Measurements from ENCODE around the gene BACH2. TPM values are rescaled to one million over a fixed set of nuclear protein-coding genes. Genes with fewer than 3 reads are reported as not detected.

Gene BACH2
- total RNA-seq, 2 experiments from 2014 or later = 30.3 to 31.1 TPM

DNA sequence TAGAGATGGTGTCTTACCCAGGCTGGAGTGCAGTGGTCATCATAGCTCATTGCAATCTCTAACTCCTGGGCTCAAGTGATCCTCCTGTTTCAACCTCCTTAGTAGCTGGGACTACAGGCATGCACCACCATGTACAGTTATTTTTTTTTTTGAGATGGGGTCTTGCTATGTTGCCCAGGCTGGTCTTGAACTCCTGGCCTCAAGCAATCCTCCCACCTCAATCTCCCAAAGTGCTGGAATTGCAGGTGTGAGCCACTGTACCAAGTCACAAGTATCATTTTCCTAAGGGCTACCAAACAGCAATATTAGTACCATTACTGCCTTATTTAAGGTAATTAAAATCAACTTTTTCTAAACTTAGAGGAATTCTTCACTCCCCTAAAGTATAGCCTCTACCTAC, 49.4 kb downstream of the BACH2 start:
- POLR2A ChIA-PET = interaction anchor here (0.6 kb wide), 1 partner anchor 49 kb away, joined by 3 read pairs; no protein-coding TSS in a partner anchor
- Mint-ChIP-seq H3K27me3 (no peaks in the 10 kb centered on the region), H3K9me3 (no peaks in the 10 kb centered on the region), H3K4me3 (no peak overlapping the region), H3K4me1 (peaks cover 30% of the 10 kb centered on the region), H3K27ac (no peak overlapping the region), H3K36me3 (ENCODE audit: low read depth) (peaks cover 28% of the 10 kb centered on the region)
- CTCF ChIA-PET = interaction anchor here (1.0 kb wide), 1 partner anchor 307 kb away, joined by 4 read pairs; no protein-coding TSS in a partner anchor
- no peak for DNase-seq

DNA sequence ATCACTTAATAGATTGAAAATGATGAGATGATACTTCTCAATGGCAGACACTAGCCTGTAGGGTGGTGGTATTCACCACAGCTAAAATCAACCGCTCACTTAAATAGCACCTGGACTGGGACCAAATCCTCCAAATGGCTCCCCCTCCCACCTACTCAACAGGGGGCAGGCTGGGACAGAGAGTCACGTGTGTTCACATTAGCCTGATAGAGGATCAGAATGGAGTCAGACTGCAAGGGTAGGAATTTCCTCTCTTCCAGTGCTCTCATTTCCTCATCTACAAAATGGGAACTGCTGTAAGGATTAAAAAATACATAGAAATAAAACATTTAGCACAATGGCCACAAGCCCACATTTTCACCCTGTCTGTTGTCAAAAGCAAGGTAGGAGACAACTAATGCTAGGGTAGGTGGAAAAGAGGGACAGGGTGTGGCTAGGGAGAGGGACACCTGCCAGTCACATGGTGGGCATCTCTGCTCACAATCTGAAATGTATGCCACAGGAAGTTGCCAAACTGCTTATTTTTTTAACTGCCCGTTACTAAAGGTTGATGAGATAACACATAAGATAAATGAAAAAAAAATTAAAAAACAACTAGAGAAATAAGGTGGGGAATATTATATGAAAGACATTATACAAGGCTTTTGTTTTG, 55.3 kb downstream of the BACH2 start:
- POLR2A ChIA-PET = interaction anchor here (1.6 kb wide), 1 partner anchor 33 kb away, joined by 4 read pairs; no protein-coding TSS in a partner anchor
- Mint-ChIP-seq H3K27me3 (no peaks in the 10 kb centered on the region), H3K9me3 (no peaks in the 10 kb centered on the region), H3K4me1 (peaks cover 36% of the 10 kb centered on the region), H3K4me3 (no peak overlapping the region), H3K27ac (no peak overlapping the region), H3K36me3 (ENCODE audit: low read depth) (peaks cover 21% of the 10 kb centered on the region)
- CTCF ChIA-PET = interaction anchor here (0.6 kb wide), 1 partner anchor 288 kb away, joined by 3 read pairs; no protein-coding TSS in a partner anchor
- DNase-seq = no peak

DNA sequence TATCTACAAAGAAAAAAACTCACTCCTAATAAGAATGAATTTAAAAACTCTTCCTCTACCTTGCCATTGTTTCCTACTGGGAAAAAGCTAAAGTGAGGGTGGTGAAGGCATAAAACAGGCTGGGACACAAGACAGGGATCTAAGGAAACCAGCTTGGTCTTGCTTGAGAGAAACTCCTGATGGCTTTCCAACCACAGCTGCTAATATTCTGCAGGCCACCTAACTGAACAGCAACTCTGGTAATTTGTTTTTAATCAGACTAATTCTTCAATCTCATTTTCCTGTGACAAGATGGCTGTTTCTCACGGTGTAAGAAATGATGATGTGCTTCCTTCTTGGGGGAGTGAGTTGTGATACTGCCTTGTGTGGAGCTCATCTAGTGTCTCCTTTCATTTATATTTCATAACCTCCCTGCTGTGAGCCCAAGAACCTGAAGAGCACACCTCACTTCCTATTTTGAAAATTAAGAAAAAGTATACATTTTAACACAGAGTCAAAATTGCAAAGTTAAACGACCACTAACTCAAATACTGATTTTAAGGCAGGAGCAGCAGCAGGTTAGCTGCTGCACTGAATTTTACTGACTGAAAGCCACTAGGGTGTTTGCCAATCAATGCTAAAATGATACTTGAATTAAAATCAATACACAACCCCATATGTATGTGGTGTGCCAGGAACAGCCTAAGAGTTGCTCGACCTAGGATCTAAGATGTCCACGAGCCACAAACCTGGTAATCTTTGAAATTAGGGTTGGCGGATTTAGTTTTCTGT, 58.0 kb downstream of the BACH2 start:
- no peak overlapping the region for H3K27ac Mint-ChIP-seq
- ChIA-PET CTCF (interaction anchor here (1.1 to 1.4 kb wide), 2 partner anchors 239 to 294 kb away, joined by 3 to 5 read pairs; no protein-coding TSS in a partner anchor), POLR2A (interaction anchor here (0.9 to 1.7 kb wide), 4 partner anchors 20 to 57 kb away, joined by 4 to 11 read pairs (median 4); no protein-coding TSS in a partner anchor)
- no peak overlapping the region for H3K4me3 Mint-ChIP-seq
- no peaks in the 10 kb centered on the region for H3K9me3 Mint-ChIP-seq
- peaks cover 21% of the 10 kb centered on the region for H3K36me3 Mint-ChIP-seq (ENCODE audit: low read depth)
- H3K27me3 Mint-ChIP-seq = no peaks in the 10 kb centered on the region
- DNase-seq = no peak
- H3K4me1 Mint-ChIP-seq = peaks cover 61% of the 10 kb centered on the region

DNA sequence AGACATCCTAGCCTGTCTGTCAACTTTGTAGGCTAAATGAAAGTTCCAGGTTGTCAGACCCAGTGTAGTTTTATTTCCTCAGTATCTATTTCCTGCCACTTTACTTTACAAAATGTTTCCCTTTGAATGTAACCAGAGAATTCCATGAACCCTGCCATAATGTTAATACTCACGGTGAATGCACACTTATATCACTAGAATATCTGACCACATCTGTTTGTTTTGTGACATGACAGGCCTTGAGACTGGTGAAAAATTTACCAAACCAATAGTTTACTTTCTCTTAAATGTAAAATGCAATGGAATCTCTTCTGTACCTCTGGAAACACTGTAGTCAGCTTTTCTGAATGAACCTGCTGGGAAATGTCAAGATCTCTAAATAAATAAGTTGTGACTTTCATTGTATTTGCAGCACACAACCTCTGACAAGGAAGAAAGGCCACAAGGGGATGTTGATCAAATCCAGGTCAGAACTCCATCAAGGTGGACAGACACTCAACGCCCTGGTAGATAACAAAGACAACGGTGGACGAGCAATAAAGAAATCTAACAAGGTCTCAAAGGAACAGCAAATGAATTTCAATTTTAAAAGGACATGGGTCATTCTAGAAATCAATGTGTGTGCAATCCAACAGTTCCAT, 59.2 kb downstream of the BACH2 start:
- Mint-ChIP-seq H3K9me3 (no peaks in the 10 kb centered on the region), H3K4me1 (peaks cover 72% of the 10 kb centered on the region), H3K27ac (no peak overlapping the region), H3K27me3 (peaks cover 7% of the 10 kb centered on the region), H3K4me3 (no peak overlapping the region), H3K36me3 (ENCODE audit: low read depth) (peaks cover 18% of the 10 kb centered on the region)
- POLR2A ChIA-PET = no interaction called here
- no peak for DNase-seq
- CTCF ChIA-PET = no interaction called here

DNA sequence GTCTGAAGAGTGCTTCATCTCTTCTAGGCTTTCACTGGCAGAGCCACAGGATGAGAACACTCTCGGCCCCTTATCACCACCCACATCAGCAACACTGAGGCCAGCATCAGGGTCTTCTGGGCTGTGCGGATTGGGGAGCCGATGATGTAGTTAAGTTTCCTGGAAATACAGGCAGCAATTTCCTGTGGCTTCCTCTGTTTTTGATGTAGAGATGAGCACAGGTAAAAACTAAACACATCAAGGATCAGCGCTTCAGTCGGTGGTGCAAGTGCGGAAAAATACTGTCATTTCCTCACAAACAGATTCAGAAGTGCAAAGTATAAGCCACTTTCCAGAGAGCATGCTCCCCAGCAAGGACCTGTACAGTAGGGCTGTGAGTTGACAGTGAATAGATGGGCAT, 62.6 kb downstream of the BACH2 start:
- ChIA-PET CTCF (interaction anchor here (1.1 kb wide), 1 partner anchor 293 kb away, joined by 4 read pairs; no protein-coding TSS in a partner anchor), POLR2A (interaction anchor here (1.0 to 1.4 kb wide), 4 partner anchors 15 to 29 kb away, joined by 3 to 6 read pairs (median 3); no protein-coding TSS in a partner anchor)
- Mint-ChIP-seq H3K9me3 (no peaks in the 10 kb centered on the region), H3K4me1 (peaks cover 73% of the 10 kb centered on the region), H3K4me3 (no peak overlapping the region), H3K27ac (peak overlapping the region; percentile 78), H3K36me3 (ENCODE audit: low read depth) (peaks cover 25% of the 10 kb centered on the region), H3K27me3 (peaks cover 17% of the 10 kb centered on the region)
- DNase-seq = peak; percentile 85

DNA sequence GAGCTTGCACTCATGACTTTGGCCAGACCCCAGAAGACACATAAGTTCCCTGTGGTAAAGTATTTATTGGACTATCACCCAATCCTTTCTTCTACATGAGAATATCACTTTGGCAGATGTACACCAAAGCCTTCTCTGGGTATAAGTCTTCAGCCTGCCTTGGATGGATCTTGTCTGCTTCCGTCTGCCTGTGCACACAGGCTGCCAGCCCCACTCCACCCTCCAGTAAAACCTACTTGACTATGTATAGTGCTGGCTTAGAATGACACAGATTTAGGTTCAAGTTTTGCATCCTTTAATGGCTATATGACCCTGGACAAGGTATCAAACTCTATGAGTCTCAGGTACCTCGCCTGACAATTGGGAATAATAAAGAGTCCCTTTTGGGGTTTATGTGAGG, 63.4 kb downstream of the BACH2 start:
- Mint-ChIP-seq H3K27me3 (peaks cover 17% of the 10 kb centered on the region), H3K36me3 (ENCODE audit: low read depth) (peaks cover 25% of the 10 kb centered on the region), H3K9me3 (no peaks in the 10 kb centered on the region), H3K4me1 (peaks cover 66% of the 10 kb centered on the region), H3K27ac (no peak overlapping the region), H3K4me3 (no peak overlapping the region)
- ChIA-PET CTCF (interaction anchor here (1.0 kb wide), 1 partner anchor 246 kb away, joined by 3 read pairs; no protein-coding TSS in a partner anchor), POLR2A (interaction anchor here (1.3 kb wide), 1 partner anchor 12 kb away, joined by 3 read pairs; no protein-coding TSS in a partner anchor)
- no peak for DNase-seq

DNA sequence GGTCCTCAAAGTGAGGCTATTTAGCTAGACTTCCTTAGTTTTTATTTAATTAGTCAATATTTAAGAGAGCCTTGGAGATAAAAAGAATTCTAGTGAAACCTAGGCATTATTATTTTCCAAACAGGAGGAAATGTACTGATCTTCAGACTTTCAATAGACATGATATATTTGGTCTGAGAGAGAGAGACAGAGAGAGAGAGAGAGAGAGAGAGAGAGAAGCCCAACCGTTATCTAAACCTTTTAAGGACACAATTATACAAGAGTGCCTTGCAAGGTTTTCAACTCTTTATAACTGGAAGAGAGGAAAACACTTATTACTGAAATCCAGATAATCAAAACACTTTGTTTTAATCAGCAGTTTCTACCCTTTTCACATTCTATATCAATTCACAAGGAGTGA, 64.8 kb downstream of the BACH2 start:
- H3K36me3 Mint-ChIP-seq (ENCODE audit: low read depth) = peaks cover 25% of the 10 kb centered on the region
- ChIA-PET POLR2A (interaction anchor here (1.0 kb wide), 1 partner anchor 53 kb away, joined by 3 read pairs; no protein-coding TSS in a partner anchor), CTCF (no interaction called here)
- no peak for DNase-seq
- H3K9me3 Mint-ChIP-seq = no peaks in the 10 kb centered on the region
- H3K4me3 Mint-ChIP-seq = no peak overlapping the region
- H3K27me3 Mint-ChIP-seq = peaks cover 17% of the 10 kb centered on the region
- peaks cover 58% of the 10 kb centered on the region for H3K4me1 Mint-ChIP-seq
- H3K27ac Mint-ChIP-seq = no peak overlapping the region

DNA sequence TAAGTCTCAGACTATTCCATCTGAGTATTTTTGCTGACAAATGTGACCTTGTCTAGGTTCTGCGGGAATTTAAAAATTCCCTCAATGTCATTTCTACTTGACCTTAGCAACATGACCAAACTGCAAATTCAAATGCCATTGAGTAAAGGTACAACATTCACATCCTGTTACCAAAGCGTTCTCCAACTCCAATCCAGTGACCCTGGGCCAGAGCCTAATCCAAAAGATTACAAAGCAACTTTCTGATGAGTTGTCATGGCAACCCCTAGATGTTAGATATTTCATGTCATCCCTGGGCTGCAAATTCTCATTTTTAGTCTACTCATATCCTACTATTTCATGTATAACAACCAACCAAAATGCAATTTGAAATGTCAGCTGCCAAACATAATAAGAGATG, 65.3 kb downstream of the BACH2 start:
- peaks cover 1% of the 10 kb centered on the region for H3K9me3 Mint-ChIP-seq
- ChIA-PET POLR2A (no interaction called here), CTCF (no interaction called here)
- no peak overlapping the region for H3K27ac Mint-ChIP-seq
- peaks cover 25% of the 10 kb centered on the region for H3K36me3 Mint-ChIP-seq (ENCODE audit: low read depth)
- peaks cover 17% of the 10 kb centered on the region for H3K27me3 Mint-ChIP-seq
- H3K4me1 Mint-ChIP-seq = peaks cover 56% of the 10 kb centered on the region
- no peak overlapping the region for H3K4me3 Mint-ChIP-seq
- no peak for DNase-seq

DNA sequence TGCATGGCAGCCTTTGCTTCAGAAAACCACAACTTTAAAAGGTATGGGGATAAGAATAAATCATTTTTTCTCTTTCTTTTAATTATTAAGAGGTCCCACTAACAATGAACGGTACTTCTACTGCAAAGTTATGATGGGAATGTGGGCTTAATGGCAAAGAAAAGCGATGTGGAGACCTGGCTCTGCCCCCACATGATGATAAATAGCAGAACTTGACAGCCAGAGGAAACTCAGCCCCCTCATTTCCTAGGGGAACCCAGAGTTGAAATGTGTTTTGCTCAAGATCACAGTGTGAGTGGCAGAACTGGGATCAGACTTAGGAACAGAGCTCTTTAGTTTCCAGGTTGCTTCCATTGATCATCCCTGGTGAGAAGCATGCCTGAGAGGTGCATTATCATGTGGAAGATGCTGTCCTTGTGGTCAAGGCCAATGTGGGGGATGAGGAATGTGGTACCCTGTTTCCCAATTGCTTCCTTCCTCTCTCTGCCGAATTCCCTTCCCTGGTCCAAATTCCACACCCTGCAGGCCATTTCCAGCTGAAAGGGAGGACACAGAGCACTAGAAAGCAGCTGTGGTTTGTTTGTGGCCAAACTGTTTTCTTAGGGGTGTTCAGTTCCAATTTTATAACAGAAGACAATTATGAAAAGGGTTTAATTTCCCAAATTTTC, 66.0 kb downstream of the BACH2 start:
- Mint-ChIP-seq H3K27me3 (peaks cover 17% of the 10 kb centered on the region), H3K36me3 (ENCODE audit: low read depth) (peaks cover 28% of the 10 kb centered on the region), H3K4me3 (no peak overlapping the region), H3K27ac (no peak overlapping the region), H3K4me1 (peaks cover 51% of the 10 kb centered on the region), H3K9me3 (peaks cover 2% of the 10 kb centered on the region)
- ChIA-PET POLR2A (no interaction called here), CTCF (no interaction called here)
- no peak for DNase-seq

DNA sequence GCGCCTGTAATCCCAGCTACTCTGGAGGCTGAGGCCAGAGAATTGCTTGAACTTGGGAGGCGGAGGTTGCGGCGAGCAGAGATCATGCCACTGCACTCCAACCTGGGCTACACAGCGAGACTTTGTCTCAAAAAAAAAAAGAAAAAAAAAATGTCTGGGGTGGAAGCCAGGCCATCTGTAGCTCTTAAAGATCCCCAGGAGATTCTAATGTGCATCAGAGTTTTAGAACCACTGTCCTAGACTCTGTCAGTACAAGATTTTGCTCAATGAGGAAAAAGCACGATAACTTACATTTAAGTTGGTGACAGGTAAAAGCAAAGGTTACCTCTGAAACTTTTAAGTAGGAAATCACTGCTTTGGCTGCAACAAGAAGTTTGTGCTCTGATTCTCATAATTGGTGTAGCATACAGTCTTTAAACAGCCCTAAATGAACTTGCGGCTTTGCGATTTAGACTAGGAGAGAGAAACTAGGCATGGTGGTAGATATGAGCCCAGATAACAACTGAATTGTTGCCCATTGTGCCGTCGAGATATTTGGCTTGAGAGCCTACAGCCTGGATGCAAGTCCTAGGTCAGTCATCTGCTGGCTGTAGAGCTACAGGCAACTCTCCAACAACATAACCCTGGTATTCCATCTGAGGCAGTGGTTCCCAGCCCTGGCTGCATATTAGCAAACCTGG, 67.2 kb downstream of the BACH2 start:
- H3K4me3 Mint-ChIP-seq = no peak overlapping the region
- ChIA-PET CTCF (no interaction called here), POLR2A (interaction anchor here (1.2 kb wide), 1 partner anchor 44 kb away, joined by 3 read pairs; no protein-coding TSS in a partner anchor)
- DNase-seq = no peak
- H3K27ac Mint-ChIP-seq = no peak overlapping the region
- peaks cover 2% of the 10 kb centered on the region for H3K9me3 Mint-ChIP-seq
- peaks cover 34% of the 10 kb centered on the region for H3K36me3 Mint-ChIP-seq (ENCODE audit: low read depth)
- peaks cover 40% of the 10 kb centered on the region for H3K4me1 Mint-ChIP-seq
- H3K27me3 Mint-ChIP-seq = peaks cover 17% of the 10 kb centered on the region

DNA sequence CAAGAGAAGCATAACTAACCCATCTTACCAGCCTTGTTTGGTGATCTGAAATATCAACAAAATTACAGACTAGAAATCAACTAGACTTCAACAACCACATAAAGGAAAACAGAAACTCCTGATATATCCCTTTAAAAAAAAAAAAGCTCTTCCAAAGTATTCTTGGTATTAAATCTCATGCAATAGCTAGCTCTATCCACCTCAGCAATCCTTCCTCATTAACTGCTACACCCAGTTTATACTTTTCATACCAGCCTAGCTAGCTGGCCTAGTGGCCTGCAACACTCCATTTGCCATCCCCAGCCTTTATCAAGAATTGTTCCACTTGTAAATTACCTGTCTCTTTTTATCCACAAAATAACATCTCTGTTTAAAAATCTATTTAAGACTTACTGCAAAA, 69.0 kb downstream of the BACH2 start:
- POLR2A ChIA-PET = interaction anchor here (0.6 kb wide), 1 partner anchor 12 kb away, joined by 3 read pairs; no protein-coding TSS in a partner anchor

DNA sequence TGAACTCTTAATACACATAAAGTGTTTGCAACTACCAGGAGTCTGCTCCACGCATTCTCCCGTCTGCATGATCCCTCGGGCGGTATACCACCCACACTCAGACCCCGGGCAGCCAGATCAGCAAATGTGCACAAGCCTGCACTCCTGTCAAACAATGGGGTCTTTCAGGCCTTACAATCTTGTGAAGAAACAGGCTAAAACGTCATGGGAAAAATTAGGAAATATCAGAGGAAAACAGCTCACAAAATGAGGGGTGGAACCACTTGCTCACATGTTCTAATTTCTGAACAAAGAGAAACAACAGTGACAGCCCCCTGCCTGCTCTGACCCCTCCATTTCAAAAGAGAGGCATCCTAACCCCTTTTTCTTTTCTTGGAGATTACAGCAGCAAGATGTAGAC, 69.4 kb downstream of the BACH2 start:
- ChIA-PET CTCF (no interaction called here), POLR2A (interaction anchor here (0.6 kb wide), 1 partner anchor 12 kb away, joined by 3 read pairs; no protein-coding TSS in a partner anchor)
- Mint-ChIP-seq H3K4me3 (no peak overlapping the region), H3K27me3 (peaks cover 8% of the 10 kb centered on the region), H3K27ac (no peak overlapping the region), H3K36me3 (ENCODE audit: low read depth) (peaks cover 49% of the 10 kb centered on the region), H3K4me1 (peaks cover 24% of the 10 kb centered on the region), H3K9me3 (peaks cover 19% of the 10 kb centered on the region)
- DNase-seq = no peak

More for the DNA sequence above, 69.0 kb downstream of the BACH2 start:
- Mint-ChIP-seq H3K9me3 (peaks cover 15% of the 10 kb centered on the region), H3K27me3 (peaks cover 11% of the 10 kb centered on the region), H3K36me3 (ENCODE audit: low read depth) (peaks cover 47% of the 10 kb centered on the region), H3K4me1 (peaks cover 25% of the 10 kb centered on the region), H3K4me3 (no peak overlapping the region), H3K27ac (no peak overlapping the region)
- CTCF ChIA-PET = no interaction called here
- DNase-seq = no peak

All from activated CD4-positive, alpha-beta memory T cell treated with anti-CD3 and anti-CD28 coated beads, Interleukin-2, amount 10 ng/mL, durations not matched to agents 7 days and 5 days (primary cell).